ENCODE results near the gene ZNF266. TPM values are rescaled to one million over a fixed set of nuclear protein-coding genes. Genes with fewer than 3 reads are reported as not detected.
A peak's percentile ranks its signal among the peaks of the same experiment; 100 is the strongest.

The ZNF266 gene
- polyA plus RNA-seq, 1 experiment: 16.6 TPM

DNA sequence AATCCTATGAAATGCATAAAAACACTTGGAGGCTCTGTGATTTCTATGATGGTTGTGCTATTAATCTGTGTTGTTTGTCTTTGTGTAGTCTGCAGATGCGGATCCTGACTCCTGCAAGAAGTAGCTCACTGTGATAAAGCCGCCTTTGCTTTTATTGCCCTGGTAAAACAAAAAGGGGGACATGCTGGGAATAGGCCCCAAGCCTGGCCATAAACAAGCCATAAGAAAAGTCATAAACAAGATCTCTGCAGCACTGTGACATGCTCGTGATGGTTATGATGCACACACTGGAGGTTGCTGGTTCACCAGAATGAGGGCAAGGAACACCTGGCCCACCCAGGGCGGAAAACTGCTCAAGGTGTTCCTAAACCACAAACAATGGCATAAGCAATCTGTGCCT is 26.6 kb upstream of the ZNF266 start:
- no peak overlapping the region for H3K4me3 ChIP-seq (ENCODE audit: low read depth, low read length)
- no peaks in the 10 kb centered on the region for H3K27me3 ChIP-seq (ENCODE audit: control insufficient read depth, insufficient read depth, low read length)
- ChIA-PET POLR2A (no interaction called here), CTCF (no interaction called here)
- H3K36me3 ChIP-seq (ENCODE audit: control insufficient read depth, insufficient read depth, low read length): no peaks in the 10 kb centered on the region
- no peak for TF ChIP-seq CTCF (IDR thresholded peaks at IDR 0.05; ENCODE audit: insufficient read depth, low read depth, low read length)
- no peak for DNase-seq (ENCODE audit: low read depth)

- ChIA-PET CTCF (no interaction called here), POLR2A (no interaction called here)
- no peak for TF ChIP-seq CTCF (IDR thresholded peaks at IDR 0.05; ENCODE audit: insufficient read depth, low read depth, low read length)
- no peaks in the 10 kb centered on the region for H3K27me3 ChIP-seq (ENCODE audit: control insufficient read depth, insufficient read depth, low read length)
- H3K4me3 ChIP-seq (ENCODE audit: low read depth, low read length): no peak overlapping the region
- no peaks in the 10 kb centered on the region for H3K36me3 ChIP-seq (ENCODE audit: control insufficient read depth, insufficient read depth, low read length)
- no peak for DNase-seq (ENCODE audit: low read depth)
These were observed 20.8 kb upstream of the ZNF266 start for GRCh38 chr19:9456018-9456689.

DNA sequence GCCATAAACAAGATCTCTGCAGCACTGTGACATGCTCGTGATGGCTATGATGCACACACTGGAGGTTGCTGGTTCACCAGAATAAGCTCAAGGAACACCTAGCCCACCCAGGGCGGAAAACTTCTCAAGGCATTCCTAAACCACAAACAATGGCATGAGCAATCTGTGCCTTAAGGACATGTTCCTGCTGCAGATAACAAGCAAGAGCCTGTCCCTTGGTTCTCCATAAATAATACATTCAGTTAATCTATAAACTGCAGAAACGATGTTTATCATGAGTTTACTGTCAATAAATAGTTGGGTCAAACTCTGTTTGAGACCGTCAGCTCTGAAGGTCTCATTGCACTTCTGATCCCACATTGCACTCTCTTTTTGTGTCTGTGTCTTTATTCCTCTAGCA is 18.6 kb upstream of the ZNF266 start:
- Histone ChIP-seq H3K4me3 (ENCODE audit: low read depth, low read length) (no peak overlapping the region), H3K36me3 (ENCODE audit: control insufficient read depth, insufficient read depth, low read length) (no peaks in the 10 kb centered on the region), H3K27me3 (ENCODE audit: control insufficient read depth, insufficient read depth, low read length) (no peaks in the 10 kb centered on the region)
- ChIA-PET POLR2A (no interaction called here), CTCF (no interaction called here)
- DNase-seq (ENCODE audit: low read depth): no peak
- TF ChIP-seq CTCF (IDR thresholded peaks at IDR 0.05; ENCODE audit: insufficient read depth, low read depth, low read length): no peak

DNA sequence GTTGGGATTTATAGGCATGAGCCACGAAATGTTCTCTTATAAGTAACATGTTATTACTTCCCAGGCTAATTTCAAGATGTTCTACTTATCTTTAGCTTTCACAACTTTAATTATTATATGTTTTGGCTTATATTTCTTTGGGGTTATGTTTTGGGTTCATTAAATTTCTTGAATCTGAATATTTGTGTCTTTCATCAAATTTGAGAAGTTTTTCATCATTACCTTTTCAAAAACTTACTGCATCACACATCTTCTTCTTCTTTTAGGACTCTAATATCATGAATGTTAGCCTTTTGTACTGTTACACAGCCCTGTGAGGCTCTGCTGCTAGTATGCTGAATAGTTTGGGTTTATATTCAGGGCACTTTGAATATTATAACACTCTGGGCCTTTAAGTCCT is 9.7 kb upstream of the ZNF266 start:
- no peak for TF ChIP-seq CTCF (IDR thresholded peaks at IDR 0.05; ENCODE audit: insufficient read depth, low read depth, low read length)
- Histone ChIP-seq H3K27me3 (ENCODE audit: control insufficient read depth, insufficient read depth, low read length) (no peaks in the 10 kb centered on the region), H3K4me3 (ENCODE audit: low read depth, low read length) (no peak overlapping the region), H3K36me3 (ENCODE audit: control insufficient read depth, insufficient read depth, low read length) (no peaks in the 10 kb centered on the region)
- DNase-seq (ENCODE audit: low read depth): no peak
- ChIA-PET POLR2A (no interaction called here), CTCF (no interaction called here)

GRCh38 chr19:9436358-9436757 is 985 bp upstream of the ZNF266 start:
- Histone ChIP-seq H3K4me3 (ENCODE audit: low read depth, low read length) (peak overlapping the region; percentile 77), H3K27me3 (ENCODE audit: control insufficient read depth, insufficient read depth, low read length) (no peaks in the 10 kb centered on the region), H3K36me3 (ENCODE audit: control insufficient read depth, insufficient read depth, low read length) (peaks cover 4% of the 10 kb centered on the region)
- POLR2A ChIA-PET: no interaction called here
- DNase-seq (ENCODE audit: low read depth): no peak
- CTCF ChIA-PET: no interaction called here
- no peak for TF ChIP-seq CTCF (IDR thresholded peaks at IDR 0.05; ENCODE audit: insufficient read depth, low read depth, low read length)
